Kidney tubule cell (primary cell): Measurements from ENCODE around the gene TCF4.

Experiments used
- DNase-seq: peaks from one replicate; pipeline ENCODE4 v3.0.0-alpha.2; 2018; ENCODE audit warnings: low spot score

TCF4 gene

DNA sequence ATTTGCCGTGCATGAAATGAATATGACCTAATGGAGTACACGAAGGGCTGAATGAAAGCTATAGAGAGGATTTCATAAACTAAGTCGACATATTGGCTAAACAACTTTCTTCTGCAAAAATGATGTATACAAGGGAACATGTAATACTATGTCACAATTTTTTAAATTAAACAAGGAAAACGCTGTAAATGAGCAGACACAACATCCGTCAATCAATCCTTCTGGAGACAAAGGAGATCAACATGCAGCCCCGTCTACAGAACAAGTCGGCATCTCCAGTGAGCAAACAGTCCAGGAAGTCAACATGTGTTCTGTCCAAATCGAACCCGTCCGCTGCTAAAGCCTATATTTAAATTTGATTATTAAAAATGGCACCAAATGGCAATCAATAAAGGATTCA, 180.8 kb downstream of the TCF4 start:
- DNase-seq: no peak

DNA sequence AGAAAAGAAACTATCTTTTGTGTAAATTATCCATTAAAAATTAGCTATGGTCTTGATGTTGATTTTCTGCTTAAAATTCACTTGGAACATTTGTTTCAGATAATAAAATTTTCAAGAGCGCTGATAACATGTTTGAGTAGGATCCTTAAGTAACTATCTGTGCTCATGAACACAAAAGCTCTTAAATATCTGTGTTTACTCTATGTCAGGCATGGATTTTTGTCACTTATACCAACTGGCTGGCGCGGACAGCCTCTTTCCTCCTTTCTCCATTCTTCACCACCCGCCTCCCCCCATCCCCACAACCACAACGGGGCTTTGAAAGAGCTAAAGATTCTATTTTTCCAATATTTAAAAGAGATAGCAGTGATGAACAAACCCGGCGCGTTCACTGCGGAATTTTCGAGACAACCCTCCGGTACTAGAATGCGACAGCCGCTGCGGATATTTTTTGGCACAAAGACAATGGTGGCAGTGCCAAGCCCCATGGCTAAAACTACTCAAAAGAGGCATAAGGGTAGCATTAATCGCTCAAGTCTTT, 181.5 kb downstream of the TCF4 start:
- DNase-seq: no peak

- peak; percentile 82 for DNase-seq
Observed at GRCh38 chr18:55405893-55406406, 182.0 kb downstream of the TCF4 start.

DNA sequence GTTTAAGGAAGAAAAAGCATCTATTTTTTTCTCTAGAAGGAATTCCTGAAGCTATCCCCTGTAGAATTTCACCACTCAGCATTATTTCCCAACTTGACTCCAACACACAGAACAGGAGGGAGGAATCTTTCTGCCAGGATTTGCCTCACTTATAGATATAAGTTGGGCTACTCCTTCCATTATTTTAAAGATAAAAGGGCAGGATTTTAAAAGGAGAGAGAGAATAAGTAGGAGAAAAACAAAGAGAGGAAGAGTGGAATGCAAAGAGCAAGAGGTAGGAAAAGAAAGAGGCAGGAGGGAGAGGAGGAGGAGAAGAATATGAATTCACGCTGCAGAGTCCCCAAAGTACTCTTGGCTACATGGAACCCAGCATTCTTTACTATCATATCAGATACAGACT, 182.5 kb downstream of the TCF4 start:
- DNase-seq: no peak

- DNase-seq: no peak
Observed at GRCh38 chr18:55404832-55405465, 183.0 kb downstream of the TCF4 start.

GRCh38 chr18:55404136-55404830, 183.7 kb downstream of the TCF4 start:
- DNase-seq: no peak

- no peak for DNase-seq
Observed at GRCh38 chr18:55403421-55403949, 184.5 kb downstream of the TCF4 start.

DNA sequence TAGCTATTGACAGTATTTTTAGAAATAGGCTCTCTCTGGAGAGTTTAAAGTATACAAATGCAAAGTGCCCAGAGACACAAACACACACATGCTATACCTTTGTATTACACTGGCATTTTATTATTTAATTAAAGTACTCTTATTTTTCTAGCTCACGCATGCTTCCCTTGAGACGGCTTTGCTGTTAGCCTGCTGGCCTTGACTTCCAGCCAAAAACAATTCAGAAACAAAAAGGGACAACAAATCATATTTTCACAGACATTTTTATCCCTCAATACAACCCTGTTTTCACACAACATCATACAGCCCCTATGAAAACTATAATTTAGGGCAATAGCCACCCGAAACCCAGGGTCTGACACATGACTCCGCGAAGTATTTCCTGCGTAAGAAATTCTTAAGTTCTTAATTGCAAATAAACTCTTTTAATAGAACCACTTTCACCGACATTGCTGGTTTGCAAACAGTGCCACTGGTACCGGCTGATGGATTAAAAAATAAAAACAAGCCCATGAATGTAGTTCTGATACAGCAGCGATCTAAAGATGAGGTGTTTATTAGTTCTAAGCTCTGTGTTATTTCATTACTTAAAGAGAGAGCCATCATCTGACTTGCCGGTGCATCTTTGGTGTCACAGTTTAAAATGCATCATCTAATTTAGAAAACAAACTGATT, 185.1 kb downstream of the TCF4 start:
- no peak for DNase-seq

DNA sequence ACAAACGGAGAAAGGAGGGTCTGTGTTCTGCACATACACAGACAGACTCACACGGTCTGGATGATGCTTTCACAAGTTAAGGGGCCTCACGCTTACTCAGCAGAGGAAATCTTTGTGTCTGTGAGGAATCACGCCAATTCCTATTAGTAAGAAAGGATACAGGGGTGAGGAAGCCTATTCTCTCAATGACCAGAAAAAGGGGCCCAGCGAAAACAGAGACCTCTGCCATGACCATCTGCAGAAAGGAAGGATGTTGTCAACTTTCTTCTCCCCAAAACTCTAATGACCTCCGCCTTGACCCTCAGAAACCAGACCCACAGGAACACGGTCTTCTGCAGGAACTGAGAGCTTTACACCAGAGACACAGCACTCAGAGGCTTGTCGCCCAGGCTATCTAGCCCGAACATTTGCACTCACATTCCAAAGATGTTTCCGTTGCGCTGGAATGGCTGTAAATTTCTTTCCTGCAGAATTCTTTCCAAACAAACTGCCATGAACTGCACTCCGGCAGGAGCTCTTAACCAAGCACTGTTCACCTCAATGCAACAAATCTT, 186.3 kb downstream of the TCF4 start:
- peak; percentile 33 for DNase-seq

GRCh38 chr18:55400590-55401541, 187.1 kb downstream of the TCF4 start:
- DNase-seq: no peak

GRCh38 chr18:55400081-55400480, 187.9 kb downstream of the TCF4 start:
- no peak for DNase-seq

GRCh38 chr18:55398858-55399257, 189.1 kb downstream of the TCF4 start:
- DNase-seq: no peak

DNA sequence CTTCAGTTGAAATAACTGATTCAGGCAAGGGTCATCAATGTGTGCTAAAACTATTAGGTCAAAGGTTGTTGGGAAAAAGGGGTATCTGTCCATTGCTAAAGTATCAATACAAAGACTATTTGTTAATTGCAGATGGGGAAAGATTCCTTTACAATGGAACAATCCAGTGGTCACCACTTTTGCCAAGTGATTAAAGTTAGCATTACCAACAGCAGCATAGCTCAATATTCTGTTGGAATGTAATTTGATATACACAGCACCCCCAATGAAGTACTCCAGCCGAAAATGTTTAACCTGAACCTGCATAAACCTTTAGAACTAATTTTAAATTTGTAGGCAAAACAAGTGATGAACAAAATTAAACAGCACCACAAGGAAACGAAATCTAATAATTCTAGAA, 191.0 kb downstream of the TCF4 start:
- no peak for DNase-seq

GRCh38 chr18:55396267-55396905, 191.6 kb downstream of the TCF4 start:
- no peak for DNase-seq

- no peak for DNase-seq
Observed at GRCh38 chr18:55395799-55396198, 192.2 kb downstream of the TCF4 start.

- DNase-seq: peak; percentile 15
Observed at GRCh38 chr18:55390898-55391297, 197.1 kb downstream of the TCF4 start.

GRCh38 chr18:55387139-55387984, 200.6 kb downstream of the TCF4 start:
- DNase-seq: no peak

DNA sequence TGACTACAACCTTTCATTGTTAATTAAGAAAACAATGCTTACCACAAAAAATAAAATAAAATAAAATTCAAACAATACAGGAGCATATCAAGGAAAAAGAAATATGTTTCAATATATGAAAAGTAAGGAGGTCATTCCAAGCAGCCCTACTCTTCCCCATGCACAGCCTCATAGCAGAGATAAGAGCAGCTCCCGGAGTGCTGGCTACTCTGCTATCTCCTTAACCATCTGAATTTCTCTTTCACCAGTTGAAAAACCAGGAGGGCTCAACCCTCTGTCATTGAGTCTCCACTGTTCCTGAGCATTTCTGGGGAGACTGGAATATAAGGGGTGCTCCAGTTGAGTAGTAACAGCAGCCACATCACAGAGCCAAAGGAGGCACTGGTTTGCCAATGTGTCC, 201.4 kb downstream of the TCF4 start:
- DNase-seq: no peak

DNA sequence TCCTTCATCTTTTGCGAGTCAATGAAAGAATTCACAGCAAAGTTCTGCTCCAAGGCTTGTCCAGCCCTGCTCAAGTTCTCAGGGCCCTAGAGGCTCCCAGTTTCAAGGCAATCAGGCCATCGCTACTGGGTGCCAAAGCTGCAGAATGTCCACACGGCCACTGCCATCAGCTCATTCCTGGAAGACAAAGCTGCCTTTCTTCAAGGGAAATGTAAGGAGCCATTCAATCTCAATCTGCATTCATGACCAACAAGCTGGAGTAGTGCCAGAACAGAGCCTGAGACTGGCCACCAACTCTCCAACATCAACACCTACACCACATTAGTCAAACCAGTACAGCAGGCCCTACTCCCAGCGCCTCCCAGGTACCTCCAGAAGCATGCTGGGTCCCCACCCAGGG, 202.2 kb downstream of the TCF4 start:
- DNase-seq: no peak
